GM21515 (cell line): ENCODE measurements around the gene EPHB2.
"Not testable (repeated sequence)": the region's sequence is repeated elsewhere in the genome, so short reads cannot be mapped to it uniquely, and the experiment has no call there.

Experiments used
- ATAC-seq: cut with Tn5 transposase; IDR thresholded peaks from one replicate; pipeline ENCODE4 v1.9.1; 2021; ENCODE audit not compliant: unreplicated experiment

EPHB2 gene

GRCh38 chr1:22932803-22933470 lies 222.3 kb downstream of the EPHB2 start:
- ATAC-seq = no peak

GRCh38 chr1:22935433-22935832 lies 224.8 kb downstream of the EPHB2 start:
- no peak for ATAC-seq

- no peak for ATAC-seq
Observed at GRCh38 chr1:22936681-22937080, 226.0 kb downstream of the EPHB2 start.

- ATAC-seq = no peak
Observed at GRCh38 chr1:22941257-22941656, 230.6 kb downstream of the EPHB2 start.

- no peak for ATAC-seq
Observed at GRCh38 chr1:22944346-22945055, 233.9 kb downstream of the EPHB2 start.

- ATAC-seq = not testable (repeated sequence)
Observed at GRCh38 chr1:22945171-22945570, 234.5 kb downstream of the EPHB2 start.

- ATAC-seq = no peak
Observed at GRCh38 chr1:22949822-22950331, 239.2 kb downstream of the EPHB2 start.

GRCh38 chr1:22951796-22952195 lies 241.2 kb downstream of the EPHB2 start:
- no peak for ATAC-seq

- ATAC-seq = no peak
Observed at GRCh38 chr1:22952694-22953056, 242.0 kb downstream of the EPHB2 start.

- no peak for ATAC-seq
Observed at GRCh38 chr1:22953057-22953739, 242.6 kb downstream of the EPHB2 start.

GRCh38 chr1:22953740-22954141 lies 243.1 kb downstream of the EPHB2 start:
- no peak for ATAC-seq

GRCh38 chr1:22955146-22955545 lies 244.5 kb downstream of the EPHB2 start:
- ATAC-seq = no peak

GRCh38 chr1:22957066-22957465 lies 246.4 kb downstream of the EPHB2 start:
- ATAC-seq = no peak

GRCh38 chr1:22958556-22958955 lies 247.9 kb downstream of the EPHB2 start:
- no peak for ATAC-seq

GRCh38 chr1:22959545-22960360 lies 249.1 kb downstream of the EPHB2 start:
- no peak for ATAC-seq

GRCh38 chr1:22962558-22962957 lies 251.9 kb downstream of the EPHB2 start:
- no peak for ATAC-seq

GRCh38 chr1:22963044-22963677 lies 252.5 kb downstream of the EPHB2 start:
- ATAC-seq = no peak

- no peak for ATAC-seq
Observed at GRCh38 chr1:22966309-22966708, 255.7 kb downstream of the EPHB2 start.

GRCh38 chr1:22967833-22968232 lies 257.2 kb downstream of the EPHB2 start:
- ATAC-seq = no peak

GRCh38 chr1:22969304-22969709 lies 258.7 kb downstream of the EPHB2 start:
- no peak for ATAC-seq

- ATAC-seq = no peak
Observed at GRCh38 chr1:22970096-22970495, 259.5 kb downstream of the EPHB2 start.
